Large intestine (tissue), 3 donors: ENCODE data around the gene JMJD8. TPM values are rescaled to one million over a fixed set of nuclear protein-coding genes. Genes with fewer than 3 reads are reported as not detected.
A peak's percentile ranks its signal among the peaks of the same experiment; 100 is the strongest.

ENCODE experiments used
- DNase-seq, 2 donors: peaks; one replicate each; pipeline versions ENCODE4 v3.0.0 to v3.0.0-alpha.2; 2013
- H3K27ac ChIP-seq: one replicate; pipeline ENCODE4 v1.5.1; 2013; ENCODE audit warnings: low read length
- H3K27me3 ChIP-seq: 2 replicates; pipeline ENCODE4 v1.6.1; 2013; ENCODE audit warnings: low read length; ENCODE audit not compliant: control insufficient read depth, insufficient read depth
- H3K36me3 ChIP-seq: 2 replicates; pipeline ENCODE4 v1.6.1; 2013; ENCODE audit warnings: low read length; ENCODE audit not compliant: control insufficient read depth, insufficient read depth
- H3K4me1 ChIP-seq: one replicate; pipeline ENCODE4 v1.6.1; 2013; ENCODE audit warnings: low read length; ENCODE audit not compliant: control insufficient read depth, insufficient read depth
- H3K4me3 ChIP-seq: one replicate; pipeline ENCODE4 v1.5.1; 2013; ENCODE audit warnings: low read length
- H3K9me3 ChIP-seq: one replicate; pipeline ENCODE4 v1.6.1; 2013; ENCODE audit warnings: mild to moderate bottlenecking, low read depth, low read length, moderate library complexity; ENCODE audit not compliant: control insufficient read depth
- WGBS: methylation state at CpG from one replicate; pipeline ENCODE4 v1.1.5; 2013; ENCODE audit warnings: low lambda C conversion rate; ENCODE audit not compliant: insufficient coverage; 5-methylcytosine and 5-hydroxymethylcytosine counted together
- polyA plus RNA-seq: library from polyadenylated mRNA; unstranded; fragments of 120-200 nt; gene quantifications from one replicate; pipeline ENCODE4 v1.2.1, GENCODE V29; 2013

Gene JMJD8
- polyA plus RNA-seq, 1 donor, result 38.9 TPM

DNA sequence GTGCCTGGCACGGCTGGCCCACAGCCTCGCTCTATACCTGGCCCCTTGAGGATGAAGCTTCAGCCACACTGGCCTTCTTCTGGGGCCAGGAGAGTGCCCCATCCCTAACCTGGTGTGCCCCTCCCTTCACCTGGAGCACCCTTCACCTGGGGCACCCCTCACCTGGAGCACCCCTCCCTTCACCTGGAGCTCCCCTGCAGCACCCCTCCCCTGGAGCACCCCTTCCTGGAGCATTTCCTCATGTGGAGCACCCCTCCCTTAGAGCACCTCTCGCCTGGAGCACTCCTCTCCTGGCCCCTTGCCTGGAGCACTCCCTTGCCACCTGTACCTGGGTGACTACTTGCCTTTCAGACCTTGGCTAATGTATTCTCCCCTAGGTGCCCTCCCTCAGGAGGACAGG is 23.9 kb upstream of the JMJD8 start:
- Histone ChIP-seq H3K27ac (no peak overlapping the region), H3K36me3 (no peaks in the 10 kb centered on the region), H3K4me3 (no peak overlapping the region), H3K27me3 (peaks cover 82% of the 10 kb centered on the region), H3K9me3 (peaks cover 3% of the 10 kb centered on the region), H3K4me1 (peaks cover 3% of the 10 kb centered on the region)
- no peak for DNase-seq
- no CpG with 5 or more reads among the region's 3 CpGs for WGBS

- Histone ChIP-seq H3K9me3 (peaks cover 3% of the 10 kb centered on the region), H3K36me3 (no peaks in the 10 kb centered on the region), H3K27ac (no peak overlapping the region), H3K27me3 (peaks cover 90% of the 10 kb centered on the region), H3K4me3 (no peak overlapping the region), H3K4me1 (peaks cover 3% of the 10 kb centered on the region)
- DNase-seq, result no peak
- WGBS, result no CpG with 5 or more reads among the region's 14 CpGs
Observed at GRCh38 chr16:707062-707538, 23.0 kb upstream of the JMJD8 start.

GRCh38 chr16:706189-707061 is 22.3 kb upstream of the JMJD8 start:
- no peak overlapping the region for H3K4me3 ChIP-seq
- H3K4me1 ChIP-seq, result peaks cover 3% of the 10 kb centered on the region
- WGBS, result no CpG with 5 or more reads among the region's 49 CpGs
- H3K36me3 ChIP-seq, result no peaks in the 10 kb centered on the region
- no peak overlapping the region for H3K27ac ChIP-seq
- no peak for DNase-seq
- peaks cover 92% of the 10 kb centered on the region for H3K27me3 ChIP-seq
- H3K9me3 ChIP-seq, result peaks cover 3% of the 10 kb centered on the region

DNA sequence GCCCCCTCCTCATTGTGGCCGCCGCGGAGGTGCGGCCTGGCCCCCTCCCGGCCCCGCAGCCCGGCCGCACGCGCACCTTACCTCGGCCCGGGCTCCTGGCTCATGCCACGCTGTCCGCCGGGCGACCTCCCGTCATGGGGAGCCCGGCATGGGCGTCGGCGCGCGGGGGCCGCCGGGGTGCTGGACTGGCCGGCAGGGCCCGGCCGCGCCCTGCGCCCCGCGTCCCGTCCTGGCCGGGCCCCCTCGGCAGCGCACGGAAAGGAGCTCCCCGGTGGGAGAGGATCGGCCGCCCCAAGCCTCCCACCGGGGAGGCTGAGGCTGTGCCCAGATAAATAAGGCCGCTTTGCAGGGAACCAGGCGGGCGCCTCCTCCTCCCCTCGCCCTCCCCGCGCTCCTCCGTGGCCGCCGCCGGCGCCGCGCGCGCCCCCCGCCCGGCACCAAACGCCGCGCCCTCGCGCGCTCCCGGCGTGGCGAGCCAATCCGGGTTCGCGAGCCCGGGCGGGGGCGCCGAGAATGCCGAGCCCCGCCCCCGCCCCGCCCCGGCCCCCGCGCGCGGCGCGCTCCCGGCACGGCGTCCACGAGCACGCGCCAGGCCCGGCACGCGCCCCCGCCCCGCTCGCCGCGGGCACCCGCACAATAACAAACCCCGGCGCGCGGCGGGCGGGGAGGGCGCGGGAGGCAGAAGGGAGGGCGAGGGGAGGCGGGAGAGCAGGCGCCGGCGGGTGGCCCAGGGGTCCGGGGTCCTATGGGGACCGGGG is 21.5 kb upstream of the JMJD8 start, which contains the start of gene FBXL16:
Gene FBXL16, minus strand, starts transcription at position 371 of the 758 bp plus-strand sequence. CDS start 8,396 bp downstream, outside the sequence.
- no peak within 1 kb of the TSS for H3K27ac ChIP-seq

GRCh38 chr16:704552-705380 is 20.6 kb upstream of the JMJD8 start:
- no peak for DNase-seq
- Histone ChIP-seq H3K36me3 (no peaks in the 10 kb centered on the region), H3K4me1 (peaks cover 2% of the 10 kb centered on the region), H3K4me3 (peak overlapping the region; percentile 4), H3K9me3 (peaks cover 6% of the 10 kb centered on the region), H3K27ac (no peak overlapping the region), H3K27me3 (peaks cover 91% of the 10 kb centered on the region)
- no CpG with 5 or more reads among the region's 50 CpGs for WGBS

More for the DNA sequence above, 21.5 kb upstream of the JMJD8 start, which contains the start of gene FBXL16:
- no peaks in the 10 kb centered on the region for H3K36me3 ChIP-seq
- no peak for DNase-seq
- peak within 1 kb of the TSS; percentile 4 for H3K4me3 ChIP-seq
- peaks cover 91% of the 10 kb centered on the region for H3K27me3 ChIP-seq
- H3K9me3 ChIP-seq, result peaks cover 7% of the 10 kb centered on the region
- no CpG with 5 or more reads among the region's 115 CpGs for WGBS
- H3K4me1 ChIP-seq, result peaks cover 4% of the 10 kb centered on the region

GRCh38 chr16:704047-704446 is 19.9 kb upstream of the JMJD8 start:
- Histone ChIP-seq H3K9me3 (peaks cover 6% of the 10 kb centered on the region), H3K36me3 (no peaks in the 10 kb centered on the region), H3K4me3 (no peak overlapping the region), H3K4me1 (peaks cover 2% of the 10 kb centered on the region), H3K27ac (no peak overlapping the region), H3K27me3 (peaks cover 90% of the 10 kb centered on the region)
- no peak for DNase-seq
- WGBS, result no CpG with 5 or more reads among the region's 7 CpGs

- peaks cover 89% of the 10 kb centered on the region for H3K27me3 ChIP-seq
- peaks cover 6% of the 10 kb centered on the region for H3K9me3 ChIP-seq
- H3K4me1 ChIP-seq, result peaks cover 2% of the 10 kb centered on the region
- no peak overlapping the region for H3K4me3 ChIP-seq
- no peaks in the 10 kb centered on the region for H3K36me3 ChIP-seq
- no CpG with 5 or more reads among the region's 12 CpGs for WGBS
- H3K27ac ChIP-seq, result no peak overlapping the region
- no peak for DNase-seq
Observed at GRCh38 chr16:703406-703805, 19.3 kb upstream of the JMJD8 start.

GRCh38 chr16:702341-702740 is 18.2 kb upstream of the JMJD8 start:
- no peak overlapping the region for H3K27ac ChIP-seq
- H3K9me3 ChIP-seq, result peaks cover 6% of the 10 kb centered on the region
- H3K4me3 ChIP-seq, result no peak overlapping the region
- peaks cover 2% of the 10 kb centered on the region for H3K4me1 ChIP-seq
- no CpG with 5 or more reads among the region's 19 CpGs for WGBS
- H3K36me3 ChIP-seq, result no peaks in the 10 kb centered on the region
- peaks cover 87% of the 10 kb centered on the region for H3K27me3 ChIP-seq
- no peak for DNase-seq

GRCh38 chr16:700684-701584 is 16.8 kb upstream of the JMJD8 start:
- no peak overlapping the region for H3K4me3 ChIP-seq
- no CpG with 5 or more reads among the region's 76 CpGs for WGBS
- no peak for DNase-seq

More at GRCh38 chr16:700684-701584, 16.8 kb upstream of the JMJD8 start:
- Histone ChIP-seq H3K27me3 (peaks cover 85% of the 10 kb centered on the region), H3K27ac (no peak overlapping the region), H3K4me1 (peaks cover 2% of the 10 kb centered on the region), H3K36me3 (no peaks in the 10 kb centered on the region), H3K9me3 (peaks cover 7% of the 10 kb centered on the region)
